CD8-positive, alpha-beta memory T cell (primary cell): ENCODE data around the gene SYT2. TPM values are rescaled to one million over a fixed set of nuclear protein-coding genes. Genes with fewer than 3 reads are reported as not detected.

Experiments
- CTCF ChIA-PET: fragments of 350-600 bp; sonication (Branson Sonifier 250); formaldehyde crosslinking; loops from one replicate; lab custom pipeline; 2021; ENCODE audit warnings: antibody characterized with exemption; lab: Charles Lee
- POLR2A ChIA-PET: fragments of 350-600 bp; sonication (Branson Sonifier 250); formaldehyde crosslinking; loops from one replicate; lab custom pipeline; 2021; ENCODE audit warnings: antibody characterized with exemption; lab: Charles Lee
- DNase-seq, 5 donors: peaks; one replicate each; pipeline versions ENCODE4 v3.0.0 to v3.0.0-alpha.2; 2020 to 2022; ENCODE audit warnings: mixed read lengths in 1 of 5
- H3K27ac ChIP-seq: one replicate; pipeline ENCODE4 v1.7.0; 2013; ENCODE audit warnings: low read depth, mild to moderate bottlenecking, low read length, moderate library complexity
- H3K27me3 ChIP-seq: 2 replicates; pipeline ENCODE4 v1.7.0; 2013; ENCODE audit warnings: low read length, mild to moderate bottlenecking; ENCODE audit not compliant: insufficient read depth, poor library complexity, severe bottlenecking
- H3K36me3 ChIP-seq: 2 replicates; pipeline ENCODE4 v1.7.0; 2013; ENCODE audit warnings: mild to moderate bottlenecking, low read length, moderate library complexity; ENCODE audit not compliant: insufficient read depth
- H3K4me1 ChIP-seq: 2 replicates; pipeline ENCODE4 v1.7.0; 2013; ENCODE audit warnings: mild to moderate bottlenecking, low read length, moderate library complexity; ENCODE audit not compliant: insufficient read depth
- H3K4me3 ChIP-seq: 2 replicates; pipeline ENCODE4 v1.7.0; 2013; ENCODE audit warnings: mild to moderate bottlenecking, low read length
- H3K9me3 ChIP-seq: 2 replicates; pipeline ENCODE4 v1.7.0; 2013; ENCODE audit warnings: mild to moderate bottlenecking, low read length
- H3K27ac Mint-ChIP-seq, 8 donors: one replicate each; pipeline ENCODE4 v1.8.0; 2020 to 2021; ENCODE audit warnings: mixed read lengths in 8 of 8, mild to moderate bottlenecking in 6 of 8, inconsistent platforms in 3 of 8, moderate library complexity in 3 of 8
- H3K27me3 Mint-ChIP-seq, 2 donors: one replicate each; pipeline ENCODE4 v1.8.0; 2020 to 2021; ENCODE audit warnings: mixed read lengths in 2 of 2, mild to moderate bottlenecking in 1 of 2, moderate library complexity in 1 of 2
- H3K36me3 Mint-ChIP-seq, 3 donors: one replicate each; pipeline ENCODE4 v1.8.0; 2020 to 2021; ENCODE audit warnings: mixed read lengths in 3 of 3, inconsistent platforms in 1 of 3, mild to moderate bottlenecking in 1 of 3
- H3K4me1 Mint-ChIP-seq, 3 donors: one replicate each; pipeline ENCODE4 v1.8.0; 2020 to 2021; ENCODE audit warnings: mixed read lengths in 3 of 3, inconsistent platforms in 1 of 3, mild to moderate bottlenecking in 1 of 3
- H3K4me3 Mint-ChIP-seq, 7 donors: one replicate each; pipeline ENCODE4 v1.8.0; 2020 to 2021; ENCODE audit warnings: mixed read lengths in 7 of 7, mild to moderate bottlenecking in 6 of 7, moderate library complexity in 4 of 7, inconsistent platforms in 2 of 7
- H3K9me3 Mint-ChIP-seq, 5 donors: one replicate each; pipeline ENCODE4 v1.8.0; 2020 to 2022; ENCODE audit warnings: mixed read lengths in 5 of 5, mild to moderate bottlenecking in 3 of 5, moderate library complexity in 2 of 5, inconsistent platforms in 1 of 5
- polyA plus RNA-seq: library from polyadenylated mRNA; unstranded; fragments of 300-500 nt; fragmentation: Illumina TruSeq; gene quantifications from one replicate; pipeline ENCODE4 v1.2.3, GENCODE V29; 2021
- total RNA-seq, 2 experiments: library from RNA; stranded (reverse); gene quantifications; one replicate each; pipeline ENCODE4 v1.2.3, GENCODE V29; 2021

SYT2 gene
- total and polyA plus RNA-seq, 3 experiments from 2014 or later: not detected

DNA sequence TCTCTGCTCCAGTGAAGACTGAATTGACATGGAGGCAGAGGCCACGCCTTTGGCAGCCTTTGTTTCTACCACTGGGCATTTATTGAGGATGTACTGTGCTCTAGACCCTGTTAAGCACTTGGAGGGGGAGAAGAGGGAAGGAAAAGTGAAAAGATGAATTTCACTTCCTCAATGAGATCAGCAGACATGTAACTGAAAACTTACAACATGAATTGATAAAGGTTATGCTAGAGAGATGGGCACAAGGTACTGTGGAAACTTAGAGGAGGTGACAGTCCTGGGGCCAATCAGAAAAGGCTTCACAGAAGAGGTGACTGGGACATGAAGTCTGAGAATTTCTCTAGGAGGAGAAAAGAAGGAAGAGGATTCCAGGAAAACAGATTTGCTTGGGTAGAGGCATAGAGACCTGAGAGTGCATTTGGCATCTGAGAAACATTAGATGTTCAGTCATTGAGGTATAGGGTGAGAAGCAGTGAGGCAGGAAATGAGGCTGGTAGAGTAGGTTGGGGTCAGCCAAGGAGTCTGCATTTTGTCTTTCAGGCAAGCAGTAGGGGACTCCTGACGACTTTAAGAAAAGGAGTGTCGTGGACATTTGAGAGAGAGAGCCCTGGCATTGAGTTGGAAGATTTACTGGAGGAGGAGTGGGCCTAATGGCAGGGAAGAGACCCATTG lies 113.0 kb downstream of the SYT2 start:
- Histone ChIP-seq H3K27ac (no peak overlapping the region), H3K36me3 (no peaks in the 10 kb centered on the region), H3K4me3 (no peak overlapping the region), H3K27me3 (no peaks in the 10 kb centered on the region), H3K4me1 (no peaks in the 10 kb centered on the region), H3K9me3 (no peaks in the 10 kb centered on the region)
- ChIA-PET POLR2A (no interaction called here), CTCF (no interaction called here)
- Mint-ChIP-seq H3K27ac (peak overlapping the region in 1 of 8 donors; percentile 20), H3K9me3 (no peaks in the 10 kb centered on the region), H3K27me3 (no peaks in the 10 kb centered on the region), H3K4me3 (no peak overlapping the region), H3K36me3 (peaks cover 0 to 11% (median 0%) of the 10 kb centered on the region in 3 donors), H3K4me1 (no peaks in the 10 kb centered on the region)
- no peak for DNase-seq

GRCh38 chr1:202596638-202597037 lies 113.6 kb downstream of the SYT2 start:
- Histone ChIP-seq H3K27me3 (no peaks in the 10 kb centered on the region), H3K4me1 (no peaks in the 10 kb centered on the region), H3K4me3 (no peak overlapping the region), H3K36me3 (no peaks in the 10 kb centered on the region), H3K9me3 (no peaks in the 10 kb centered on the region), H3K27ac (no peak overlapping the region)
- no peak overlapping the region for H3K27ac Mint-ChIP-seq
- H3K4me3 Mint-ChIP-seq: no peak overlapping the region
- no peaks in the 10 kb centered on the region for H3K9me3 Mint-ChIP-seq
- peaks cover 0 to 11% (median 0%) of the 10 kb centered on the region in 3 donors for H3K36me3 Mint-ChIP-seq
- no peak for DNase-seq
- H3K4me1 Mint-ChIP-seq: no peaks in the 10 kb centered on the region
- ChIA-PET POLR2A (no interaction called here), CTCF (no interaction called here)
- H3K27me3 Mint-ChIP-seq: no peaks in the 10 kb centered on the region

- Mint-ChIP-seq H3K27ac (peak overlapping the region in 1 of 8 donors; percentile 29), H3K4me3 (no peak overlapping the region), H3K36me3 (peaks cover 0 to 11% (median 0%) of the 10 kb centered on the region in 3 donors), H3K4me1 (no peaks in the 10 kb centered on the region), H3K27me3 (no peaks in the 10 kb centered on the region), H3K9me3 (no peaks in the 10 kb centered on the region)
- no peak overlapping the region for H3K27ac ChIP-seq
- no peaks in the 10 kb centered on the region for H3K9me3 ChIP-seq
- H3K4me3 ChIP-seq: no peak overlapping the region
- no peaks in the 10 kb centered on the region for H3K36me3 ChIP-seq
- H3K27me3 ChIP-seq: no peaks in the 10 kb centered on the region
- DNase-seq: no peak
- ChIA-PET CTCF (no interaction called here), POLR2A (no interaction called here)
- H3K4me1 ChIP-seq: no peaks in the 10 kb centered on the region
Observed at GRCh38 chr1:202593845-202594244, 116.4 kb downstream of the SYT2 start.

DNA sequence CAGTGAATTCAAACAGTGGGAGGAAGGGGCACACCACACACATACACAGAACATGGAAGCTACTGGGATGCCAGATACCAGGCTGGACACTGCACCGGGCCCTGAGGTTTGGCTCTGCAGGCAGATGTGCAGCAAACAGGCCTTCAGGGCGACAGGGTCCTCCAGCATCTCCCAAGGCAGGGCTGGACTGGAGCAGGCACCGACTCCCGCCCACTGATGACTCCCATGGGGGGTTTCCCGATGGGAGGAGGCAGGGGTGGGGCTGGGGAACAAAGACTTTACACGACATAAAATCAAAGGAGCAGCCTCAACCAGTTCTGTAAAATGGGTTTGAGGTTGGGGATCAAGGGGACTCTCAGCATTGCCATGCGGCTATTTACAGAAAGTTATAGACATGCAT lies 118.1 kb downstream of the SYT2 start:
- Histone ChIP-seq H3K9me3 (no peaks in the 10 kb centered on the region), H3K36me3 (no peaks in the 10 kb centered on the region), H3K4me3 (no peak overlapping the region), H3K27ac (no peak overlapping the region), H3K4me1 (no peaks in the 10 kb centered on the region), H3K27me3 (no peaks in the 10 kb centered on the region)
- Mint-ChIP-seq H3K9me3 (no peaks in the 10 kb centered on the region), H3K36me3 (peaks cover 0 to 9% (median 0%) of the 10 kb centered on the region in 3 donors), H3K27ac (no peak overlapping the region), H3K4me1 (no peaks in the 10 kb centered on the region), H3K27me3 (no peaks in the 10 kb centered on the region), H3K4me3 (no peak overlapping the region)
- DNase-seq: no peak
- POLR2A ChIA-PET: no interaction called here
- CTCF ChIA-PET: no interaction called here

- Histone ChIP-seq H3K36me3 (no peaks in the 10 kb centered on the region), H3K27ac (no peak overlapping the region), H3K9me3 (no peaks in the 10 kb centered on the region), H3K27me3 (no peaks in the 10 kb centered on the region), H3K4me1 (no peaks in the 10 kb centered on the region), H3K4me3 (no peak overlapping the region)
- POLR2A ChIA-PET: no interaction called here
- Mint-ChIP-seq H3K4me1 (no peaks in the 10 kb centered on the region), H3K9me3 (no peaks in the 10 kb centered on the region), H3K27me3 (no peaks in the 10 kb centered on the region), H3K4me3 (no peak overlapping the region), H3K36me3 (peaks cover 0 to 7% (median 0%) of the 10 kb centered on the region in 3 donors), H3K27ac (no peak overlapping the region)
- CTCF ChIA-PET: no interaction called here
- DNase-seq: no peak
Observed at GRCh38 chr1:202591515-202591914, 118.7 kb downstream of the SYT2 start.

DNA sequence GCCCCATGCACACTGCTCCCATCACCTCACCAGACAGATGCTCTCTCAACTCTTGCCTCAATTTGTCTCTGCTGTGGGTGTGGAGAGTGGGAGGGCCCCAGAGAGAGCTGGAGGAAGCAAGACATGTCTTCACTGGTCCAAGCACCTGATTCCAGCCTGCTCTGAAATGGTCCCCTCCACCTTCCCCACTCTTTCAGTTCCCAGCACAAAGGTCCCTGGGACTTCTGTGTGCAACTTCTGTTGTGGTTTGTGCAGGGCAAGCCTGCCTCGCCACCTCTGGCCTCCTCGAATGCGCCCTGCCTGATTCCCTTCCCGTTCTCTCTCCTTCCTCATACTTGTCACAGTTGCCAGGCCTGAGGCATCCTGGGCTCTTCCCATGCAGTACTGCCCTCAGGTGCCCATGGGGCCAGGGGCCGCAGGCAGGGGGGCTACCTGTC lies 119.3 kb downstream of the SYT2 start:
- Histone ChIP-seq H3K9me3 (no peaks in the 10 kb centered on the region), H3K27ac (no peak overlapping the region), H3K36me3 (no peaks in the 10 kb centered on the region), H3K27me3 (no peaks in the 10 kb centered on the region), H3K4me3 (no peak overlapping the region), H3K4me1 (no peaks in the 10 kb centered on the region)
- ChIA-PET CTCF (no interaction called here), POLR2A (no interaction called here)
- Mint-ChIP-seq H3K9me3 (no peaks in the 10 kb centered on the region), H3K4me1 (no peaks in the 10 kb centered on the region), H3K4me3 (no peak overlapping the region), H3K27me3 (no peaks in the 10 kb centered on the region), H3K27ac (no peak overlapping the region), H3K36me3 (peaks cover 0 to 6% (median 0%) of the 10 kb centered on the region in 3 donors)
- DNase-seq: no peak

GRCh38 chr1:202590126-202590525 lies 120.1 kb downstream of the SYT2 start:
- H3K36me3 Mint-ChIP-seq: peaks cover 0 to 6% (median 0%) of the 10 kb centered on the region in 3 donors
- ChIA-PET POLR2A (no interaction called here), CTCF (interaction anchor here (1.4 kb wide), 1 partner anchor 17 kb away, joined by 3 read pairs; no protein-coding TSS in a partner anchor)
- no peak overlapping the region for H3K27ac Mint-ChIP-seq
- no peak for DNase-seq
- no peaks in the 10 kb centered on the region for H3K27me3 ChIP-seq
- H3K4me3 Mint-ChIP-seq: no peak overlapping the region
- H3K4me3 ChIP-seq: no peak overlapping the region
- H3K36me3 ChIP-seq: no peaks in the 10 kb centered on the region
- no peaks in the 10 kb centered on the region for H3K9me3 Mint-ChIP-seq
- H3K27me3 Mint-ChIP-seq: no peaks in the 10 kb centered on the region
- no peaks in the 10 kb centered on the region for H3K4me1 Mint-ChIP-seq
- no peak overlapping the region for H3K27ac ChIP-seq
- H3K4me1 ChIP-seq: no peaks in the 10 kb centered on the region
- H3K9me3 ChIP-seq: no peaks in the 10 kb centered on the region

- Histone ChIP-seq H3K27ac (no peak overlapping the region), H3K36me3 (no peaks in the 10 kb centered on the region), H3K9me3 (no peaks in the 10 kb centered on the region), H3K4me1 (no peaks in the 10 kb centered on the region), H3K27me3 (no peaks in the 10 kb centered on the region), H3K4me3 (no peak overlapping the region)
- Mint-ChIP-seq H3K4me3 (no peak overlapping the region), H3K36me3 (peaks cover 0 to 4% (median 3%) of the 10 kb centered on the region in 3 donors), H3K27ac (peak overlapping the region in 1 of 8 donors; percentile 23), H3K4me1 (no peaks in the 10 kb centered on the region), H3K9me3 (no peaks in the 10 kb centered on the region), H3K27me3 (no peaks in the 10 kb centered on the region)
- ChIA-PET CTCF (interaction anchor here (1.4 kb wide), 1 partner anchor 18 kb away, joined by 3 read pairs; no protein-coding TSS in a partner anchor), POLR2A (no interaction called here)
- DNase-seq: no peak
Observed at GRCh38 chr1:202589190-202589930, 120.9 kb downstream of the SYT2 start.
